Central memory CD4-positive, alpha-beta T cell (primary cell): ENCODE measurements around the gene CEP55.
"Not testable (repeated sequence)": the region's sequence is repeated elsewhere in the genome, so short reads cannot be mapped to it uniquely, and the experiment has no call there.

Experiments used
- DNase-seq: peaks from one replicate; pipeline ENCODE4 v3.0.0; 2022

CEP55 gene

GRCh38 chr10:93515071-93516005 lies 18.9 kb downstream of the CEP55 start:
- DNase-seq, result no peak

- no peak for DNase-seq
Measured at GRCh38 chr10:93516006-93516380, 19.6 kb downstream of the CEP55 start.

GRCh38 chr10:93518531-93518930 lies 22.1 kb downstream of the CEP55 start:
- DNase-seq, result no peak

GRCh38 chr10:93535293-93535692 lies 38.9 kb downstream of the CEP55 start:
- DNase-seq, result no peak

- DNase-seq, result not testable (repeated sequence)
Measured at GRCh38 chr10:93540871-93541270, 44.5 kb downstream of the CEP55 start.

GRCh38 chr10:93541402-93542357 lies 45.3 kb downstream of the CEP55 start:
- no peak for DNase-seq

GRCh38 chr10:93542358-93542791 lies 46.0 kb downstream of the CEP55 start:
- no peak for DNase-seq

- DNase-seq, result not testable (repeated sequence)
Measured at GRCh38 chr10:93546995-93547394, 50.6 kb downstream of the CEP55 start.

GRCh38 chr10:93547522-93547921 lies 51.1 kb downstream of the CEP55 start:
- DNase-seq, result no peak

- no peak for DNase-seq
Measured at GRCh38 chr10:93548376-93549071, 52.1 kb downstream of the CEP55 start.

GRCh38 chr10:93550606-93551005 lies 54.2 kb downstream of the CEP55 start:
- DNase-seq, result no peak

GRCh38 chr10:93552780-93553179 lies 56.4 kb downstream of the CEP55 start:
- no peak for DNase-seq

GRCh38 chr10:93553482-93554315 lies 57.3 kb downstream of the CEP55 start:
- no peak for DNase-seq

- no peak for DNase-seq
Measured at GRCh38 chr10:93554316-93554663, 57.9 kb downstream of the CEP55 start.

GRCh38 chr10:93554760-93555432 lies 58.5 kb downstream of the CEP55 start:
- DNase-seq, result no peak

GRCh38 chr10:93559490-93559889 lies 63.1 kb downstream of the CEP55 start:
- no peak for DNase-seq

- no peak for DNase-seq
Measured at GRCh38 chr10:93560541-93560940, 64.1 kb downstream of the CEP55 start.

- no peak for DNase-seq
Measured at GRCh38 chr10:93565446-93565845, 69.0 kb downstream of the CEP55 start.

GRCh38 chr10:93566435-93567276 lies 70.2 kb downstream of the CEP55 start, which contains the start of gene FFAR4:
FFAR4 (plus strand) TSS chr10:93566665; CDS start chr10:93566721, 56 bp downstream.
- DNase-seq, result no peak
